Activated T-cell treated with anti-CD3 and anti-CD28 coated beads for 1 hour (primary cell): ENCODE measurements around the gene RBBP8.
A peak's percentile ranks its signal among the peaks of the same experiment; 100 is the strongest.

Experiments used
- DNase-seq: peaks from one replicate; pipeline ENCODE4 v3.0.0-alpha.2; 2020; ENCODE audit warnings: low read depth

RBBP8 gene

DNA sequence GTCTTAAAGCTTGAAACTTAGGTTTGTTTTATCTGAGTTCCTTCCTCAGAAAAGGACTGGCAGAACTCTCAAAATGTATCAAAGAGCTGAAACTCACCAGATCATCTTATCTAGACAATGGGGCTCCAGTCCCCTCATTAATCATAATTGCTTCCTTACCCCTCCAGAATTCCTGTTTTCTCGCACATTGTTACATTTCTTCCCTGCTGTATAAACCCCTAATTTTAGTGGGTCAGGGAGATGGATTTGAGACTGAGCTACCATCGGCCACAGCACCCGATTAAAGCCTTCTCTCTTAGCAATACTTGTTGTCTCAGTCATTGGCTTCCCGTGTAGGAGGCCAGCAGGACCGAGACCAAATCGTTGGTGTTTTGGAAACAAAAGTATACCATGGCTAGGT is 130.4 kb downstream of the RBBP8 start:
- no peak for DNase-seq

DNA sequence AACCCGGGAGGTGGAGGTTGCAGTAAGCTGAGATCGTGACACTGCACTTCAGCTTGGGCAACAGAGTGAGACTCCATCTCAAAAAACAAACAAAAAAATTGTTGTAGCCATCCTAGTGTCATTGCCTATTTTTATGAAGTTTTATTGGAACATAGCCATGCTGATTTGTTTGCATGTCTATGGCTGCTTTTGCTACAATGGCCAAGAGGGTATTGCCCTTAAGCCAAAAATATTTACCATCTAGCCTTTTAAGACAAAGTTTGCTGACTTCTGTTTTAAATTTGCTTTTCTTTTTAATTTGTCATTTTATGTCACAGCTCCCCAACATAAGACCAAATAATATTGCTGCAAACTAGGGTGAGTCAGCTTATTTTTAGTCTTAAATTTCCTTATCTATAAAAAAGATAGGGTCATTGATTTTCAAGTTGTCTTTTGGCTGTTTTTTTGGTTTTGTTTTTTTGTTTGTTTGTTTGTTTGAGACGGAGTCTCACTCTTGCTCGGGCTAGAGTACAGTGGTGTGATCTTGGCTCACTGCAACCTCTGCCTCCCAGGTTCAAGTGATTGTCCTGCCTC is 132.2 kb downstream of the RBBP8 start:
- DNase-seq, result no peak

DNA sequence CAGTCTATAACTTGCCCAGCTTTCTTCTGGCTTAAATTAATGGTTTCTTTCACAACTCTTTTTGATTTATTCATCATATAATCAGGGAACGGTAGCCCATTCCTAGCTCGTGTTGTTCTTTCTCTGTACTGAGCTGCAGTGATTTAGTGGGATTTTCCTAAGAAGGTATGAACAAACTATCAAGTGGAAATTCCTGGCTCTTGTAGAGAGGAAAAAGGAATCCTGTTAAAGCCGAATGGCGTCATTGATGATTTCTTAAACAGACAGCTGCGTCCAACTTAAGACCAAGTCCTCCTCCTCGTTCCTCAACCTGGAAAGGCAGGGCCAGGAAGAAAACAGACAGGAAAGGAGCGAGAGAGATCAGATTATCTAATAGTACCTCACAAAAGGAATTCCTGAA is 132.9 kb downstream of the RBBP8 start:
- no peak for DNase-seq

DNA sequence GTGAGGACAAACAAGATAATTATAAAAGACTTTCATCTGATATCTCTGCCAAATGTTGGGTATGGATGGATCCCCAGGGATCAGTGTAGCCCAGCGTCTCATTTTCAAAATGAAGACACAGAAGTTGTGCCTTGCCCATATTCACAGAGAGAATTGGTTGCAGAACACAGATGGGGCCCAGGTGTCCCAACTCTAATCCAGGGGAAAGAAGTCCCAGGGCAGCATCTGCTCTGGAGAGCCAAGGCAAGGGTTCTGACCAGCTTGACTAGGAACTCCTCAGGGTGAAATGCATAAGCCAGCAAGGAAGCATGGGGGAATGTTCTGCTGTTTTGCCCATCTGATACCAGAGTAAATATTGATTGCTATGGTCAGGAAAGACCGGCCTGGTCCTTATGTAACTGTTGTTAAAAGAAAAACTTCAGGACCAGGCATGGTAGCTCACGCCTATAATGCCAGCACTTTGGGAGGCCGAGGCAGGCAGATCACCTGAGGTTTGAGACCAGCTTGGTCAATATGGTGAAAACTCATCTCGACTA is 133.4 kb downstream of the RBBP8 start:
- DNase-seq, result no peak

DNA sequence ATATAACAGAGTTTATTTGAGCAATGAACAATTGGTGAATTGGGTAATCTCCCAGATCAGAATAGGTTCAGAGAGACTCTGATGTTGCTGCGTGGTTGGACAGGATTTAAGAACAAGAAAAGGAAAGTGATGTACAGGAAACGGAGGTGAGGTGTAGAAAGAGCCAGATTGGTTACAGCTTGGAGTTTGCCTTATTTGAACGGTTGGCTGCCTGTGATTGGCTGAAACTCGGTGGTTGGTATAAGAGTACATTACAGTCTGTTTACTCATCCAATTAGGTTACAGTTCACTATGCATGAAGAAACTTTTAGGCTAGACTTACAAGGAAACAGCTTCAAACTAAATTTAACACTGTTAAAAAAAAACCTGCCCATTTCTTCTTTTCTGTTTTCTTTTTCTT is 134.1 kb downstream of the RBBP8 start:
- no peak for DNase-seq

DNA sequence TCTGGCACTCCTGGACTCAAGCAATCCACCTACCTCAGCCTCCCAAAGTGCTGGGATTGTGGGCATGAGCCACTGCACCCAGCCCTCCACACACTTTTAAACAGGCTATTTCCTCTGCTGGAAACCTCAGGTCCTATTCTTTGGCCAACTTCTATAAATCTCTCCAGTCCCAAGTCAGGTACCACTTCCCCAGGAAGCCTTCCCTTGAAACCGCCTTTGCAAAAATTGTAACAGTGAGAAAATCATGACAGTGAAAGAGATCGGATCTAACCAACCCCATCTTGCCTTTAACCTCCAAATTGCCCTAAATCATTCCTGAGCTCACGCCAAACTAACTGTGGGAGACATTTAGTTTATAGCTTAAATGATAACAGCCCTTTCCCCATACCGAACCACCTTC is 134.9 kb downstream of the RBBP8 start:
- DNase-seq, result no peak

DNA sequence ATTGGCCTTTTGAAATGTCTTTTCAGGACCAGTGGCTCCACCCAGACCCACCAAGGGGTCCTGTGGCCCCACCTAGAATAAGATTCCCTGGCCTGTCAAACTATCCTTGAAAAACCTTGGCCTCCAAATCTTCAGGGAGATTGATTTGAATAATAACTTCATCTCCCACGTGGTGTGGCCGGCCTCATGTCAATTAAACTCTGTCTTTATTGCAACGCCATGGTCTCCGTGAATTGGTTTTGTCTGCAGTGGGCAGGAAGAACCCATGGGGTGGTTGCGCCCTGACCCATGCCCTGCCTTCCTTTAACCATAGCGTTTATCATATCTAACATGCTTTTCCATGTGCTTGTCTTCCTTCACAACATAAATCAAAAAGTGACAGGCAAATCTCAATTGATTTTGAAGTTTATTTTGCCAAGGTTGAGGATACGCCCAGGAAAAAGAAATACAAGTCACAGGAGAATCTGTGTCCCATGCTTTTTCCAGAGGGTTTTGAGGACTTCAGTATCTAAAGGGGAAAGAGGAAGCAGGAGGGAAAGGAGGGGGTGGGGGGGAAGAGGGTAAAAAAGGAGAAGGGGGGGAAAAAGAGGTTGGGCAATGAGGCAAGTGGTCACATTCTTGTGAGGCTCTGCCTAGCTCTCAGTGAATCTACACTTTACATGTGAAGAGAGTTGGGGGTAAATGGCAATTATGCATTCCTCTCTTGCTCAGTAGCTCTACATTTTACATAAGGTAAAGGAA is 135.6 kb downstream of the RBBP8 start:
- no peak for DNase-seq

DNA sequence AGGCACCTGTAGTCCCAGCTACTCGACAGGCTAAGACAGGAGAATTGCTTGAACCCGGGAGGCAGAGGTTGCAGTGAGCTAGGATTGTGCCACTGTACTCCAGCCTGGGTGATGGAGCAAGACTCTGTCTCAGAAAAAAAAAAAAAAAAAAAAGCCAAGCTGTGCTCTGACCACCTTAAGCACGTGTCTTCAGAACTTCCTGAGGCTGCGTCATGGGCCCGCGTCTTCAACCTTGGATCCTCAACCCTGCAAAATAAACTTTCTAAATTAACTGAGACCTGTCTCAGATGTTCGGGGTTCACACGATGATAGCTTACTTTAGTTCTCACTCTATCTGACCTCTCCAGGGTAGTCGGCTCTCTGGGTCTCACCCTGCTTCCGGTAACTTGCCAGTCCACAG is 136.4 kb downstream of the RBBP8 start:
- DNase-seq, result peak; percentile 33

DNA sequence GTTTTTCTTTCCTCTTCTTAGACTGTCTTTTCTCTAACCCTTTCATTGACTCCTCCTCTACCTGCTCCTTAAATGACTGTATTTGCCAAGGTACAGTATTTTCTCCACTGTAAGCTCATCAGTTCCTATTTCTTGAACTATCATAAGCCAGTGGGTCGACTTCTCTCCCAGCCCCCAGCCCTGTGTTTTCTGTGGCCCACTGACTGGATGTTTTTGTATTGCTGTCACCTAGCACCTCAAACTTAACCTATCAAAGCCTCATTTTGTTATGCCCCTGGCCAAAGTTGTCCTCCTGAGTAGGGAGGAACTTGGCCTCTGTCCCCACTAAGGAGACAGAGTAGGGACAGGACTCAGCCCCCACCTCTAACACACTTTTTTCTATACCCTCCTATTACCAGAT is 136.8 kb downstream of the RBBP8 start:
- no peak for DNase-seq

DNA sequence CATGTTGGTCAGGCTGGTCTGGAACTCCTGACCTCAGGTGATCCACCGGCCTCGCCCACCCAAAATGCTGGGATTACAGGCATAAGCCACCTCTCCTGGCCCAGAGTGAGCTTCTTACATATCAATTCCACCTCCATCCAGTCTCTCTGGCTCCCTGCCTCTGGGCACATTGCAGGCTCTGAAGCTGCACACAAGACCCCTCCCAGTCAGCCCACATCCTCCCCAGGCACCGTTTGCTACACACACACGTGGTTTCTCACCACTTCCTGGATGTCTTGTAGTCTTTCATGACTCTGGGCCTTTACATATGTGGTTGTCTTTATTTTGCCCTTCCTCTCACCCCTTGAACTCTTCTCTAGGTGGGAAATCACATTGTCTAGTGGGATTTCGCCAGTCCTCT is 138.2 kb downstream of the RBBP8 start:
- peak; percentile 68 for DNase-seq

DNA sequence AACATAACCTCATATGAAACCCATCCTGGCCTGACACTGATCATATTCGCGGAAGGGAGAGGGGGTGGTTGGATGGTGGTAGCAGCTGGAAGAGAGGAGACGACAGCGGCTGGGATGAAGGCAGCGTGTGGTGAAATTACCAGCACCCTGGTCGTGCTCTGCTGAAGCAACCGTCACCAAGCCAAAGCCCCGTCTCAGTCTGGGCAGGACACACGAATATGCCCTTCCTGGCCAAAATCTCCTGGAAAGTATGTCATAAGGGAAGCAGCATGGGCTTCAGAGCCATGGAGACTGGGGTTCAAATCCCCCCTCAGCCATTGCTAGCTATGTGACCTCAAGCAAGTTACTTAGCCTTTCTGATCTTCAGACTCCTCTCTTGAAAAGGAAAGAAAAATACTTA is 139.0 kb downstream of the RBBP8 start:
- DNase-seq, result no peak

DNA sequence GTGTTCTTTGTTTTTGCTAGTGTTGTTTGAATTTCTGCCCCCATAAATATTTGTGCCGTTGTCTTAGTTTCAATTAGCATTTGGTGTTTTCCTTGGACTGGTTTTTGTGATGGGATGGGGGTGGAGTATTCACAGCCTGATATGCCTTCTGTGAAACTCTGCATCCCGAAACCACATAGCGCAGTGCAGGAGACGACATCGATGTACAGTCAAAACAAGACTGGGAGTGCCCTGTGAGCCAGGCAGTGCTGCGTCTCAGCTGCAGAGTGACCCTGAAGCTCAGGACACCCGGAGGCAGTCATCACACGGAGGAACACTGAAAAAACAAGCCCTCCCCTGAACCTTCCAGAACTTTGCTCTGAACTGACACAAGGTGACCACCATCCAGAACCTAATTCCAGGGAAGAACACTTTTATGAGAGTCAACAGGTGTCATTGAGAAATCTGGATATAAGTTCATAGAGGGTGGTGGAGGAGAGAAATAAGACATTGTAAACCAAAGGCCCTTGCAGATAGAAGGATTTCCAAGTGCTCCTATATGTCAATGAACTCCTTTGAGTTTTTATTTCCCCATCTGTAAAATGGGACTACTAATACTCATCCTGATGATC is 141.0 kb downstream of the RBBP8 start:
- no peak for DNase-seq
